ENCODE measurements around the gene SCARF2. TPM values are rescaled to one million over a fixed set of nuclear protein-coding genes. Genes with fewer than 3 reads are reported as not detected.
"Not testable (repeated sequence)": the region's sequence is repeated elsewhere in the genome, so short reads cannot be mapped to it uniquely, and the experiment has no call there.

The SCARF2 gene
- total RNA-seq, 1 donor from 2014 or later, result 47.2 TPM

GRCh38 chr22:20386972-20387371 lies 50.7 kb downstream of the SCARF2 start:
- Mint-ChIP-seq H3K4me1 (no peaks in the 10 kb centered on the region), H3K27ac (no peak overlapping the region), H3K9me3 (peaks cover 6% of the 10 kb centered on the region), H3K27me3 (ENCODE audit: low read depth) (peaks cover 24% of the 10 kb centered on the region), H3K36me3 (no peaks in the 10 kb centered on the region), H3K4me3 (no peak overlapping the region)
- TF ChIP-seq, protein P1, sequence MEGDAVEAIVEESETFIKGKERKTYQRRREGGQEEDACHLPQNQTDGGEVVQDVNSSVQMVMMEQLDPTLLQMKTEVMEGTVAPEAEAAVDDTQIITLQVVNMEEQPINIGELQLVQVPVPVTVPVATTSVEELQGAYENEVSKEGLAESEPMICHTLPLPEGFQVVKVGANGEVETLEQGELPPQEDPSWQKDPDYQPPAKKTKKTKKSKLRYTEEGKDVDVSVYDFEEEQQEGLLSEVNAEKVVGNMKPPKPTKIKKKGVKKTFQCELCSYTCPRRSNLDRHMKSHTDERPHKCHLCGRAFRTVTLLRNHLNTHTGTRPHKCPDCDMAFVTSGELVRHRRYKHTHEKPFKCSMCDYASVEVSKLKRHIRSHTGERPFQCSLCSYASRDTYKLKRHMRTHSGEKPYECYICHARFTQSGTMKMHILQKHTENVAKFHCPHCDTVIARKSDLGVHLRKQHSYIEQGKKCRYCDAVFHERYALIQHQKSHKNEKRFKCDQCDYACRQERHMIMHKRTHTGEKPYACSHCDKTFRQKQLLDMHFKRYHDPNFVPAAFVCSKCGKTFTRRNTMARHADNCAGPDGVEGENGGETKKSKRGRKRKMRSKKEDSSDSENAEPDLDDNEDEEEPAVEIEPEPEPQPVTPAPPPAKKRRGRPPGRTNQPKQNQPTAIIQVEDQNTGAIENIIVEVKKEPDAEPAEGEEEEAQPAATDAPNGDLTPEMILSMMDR (IDR thresholded peaks at IDR 0.05; ENCODE audit: unreplicated experiment), result no peak
- no peak for DNase-seq (ENCODE audit: low spot score in 2 of 2, unreplicated experiment in 2 of 2)

- Mint-ChIP-seq H3K9me3 (peaks cover 6% of the 10 kb centered on the region), H3K36me3 (no peaks in the 10 kb centered on the region), H3K27ac (no peak overlapping the region), H3K27me3 (ENCODE audit: low read depth) (peaks cover 24% of the 10 kb centered on the region), H3K4me1 (no peaks in the 10 kb centered on the region), H3K4me3 (no peak overlapping the region)
- no peak for DNase-seq (ENCODE audit: low spot score in 2 of 2, unreplicated experiment in 2 of 2)
- TF ChIP-seq, protein P1 (IDR thresholded peaks at IDR 0.05; ENCODE audit: unreplicated experiment), result no peak
These were observed 51.3 kb downstream of the SCARF2 start for GRCh38 chr22:20386336-20386735.

GRCh38 chr22:20384865-20385264 lies 52.8 kb downstream of the SCARF2 start:
- H3K4me1 Mint-ChIP-seq, result peaks cover 6% of the 10 kb centered on the region
- H3K27me3 Mint-ChIP-seq (ENCODE audit: low read depth), result peaks cover 24% of the 10 kb centered on the region
- H3K4me3 Mint-ChIP-seq, result no peak overlapping the region
- no peak for DNase-seq (ENCODE audit: low spot score in 2 of 2, unreplicated experiment in 2 of 2)
- TF ChIP-seq, protein P1 (IDR thresholded peaks at IDR 0.05; ENCODE audit: unreplicated experiment), result no peak
- H3K27ac Mint-ChIP-seq, result no peak overlapping the region
- H3K36me3 Mint-ChIP-seq, result no peaks in the 10 kb centered on the region
- peaks cover 6% of the 10 kb centered on the region for H3K9me3 Mint-ChIP-seq

- no peak for DNase-seq (ENCODE audit: low spot score in 2 of 2, unreplicated experiment in 2 of 2)
- H3K27me3 Mint-ChIP-seq (ENCODE audit: low read depth), result peaks cover 24% of the 10 kb centered on the region
- H3K9me3 Mint-ChIP-seq, result peaks cover 4% of the 10 kb centered on the region
- H3K4me3 Mint-ChIP-seq, result no peak overlapping the region
- H3K36me3 Mint-ChIP-seq, result no peaks in the 10 kb centered on the region
- no peak overlapping the region for H3K27ac Mint-ChIP-seq
- TF ChIP-seq, protein P1 (IDR thresholded peaks at IDR 0.05; ENCODE audit: unreplicated experiment), result no peak
- peaks cover 6% of the 10 kb centered on the region for H3K4me1 Mint-ChIP-seq
These were observed 53.5 kb downstream of the SCARF2 start for GRCh38 chr22:20384171-20384570.

GRCh38 chr22:20383538-20383937 lies 54.1 kb downstream of the SCARF2 start:
- peaks cover 24% of the 10 kb centered on the region for H3K27me3 Mint-ChIP-seq (ENCODE audit: low read depth)
- H3K36me3 Mint-ChIP-seq, result no peaks in the 10 kb centered on the region
- no peak for DNase-seq (ENCODE audit: low spot score in 2 of 2, unreplicated experiment in 2 of 2)
- H3K9me3 Mint-ChIP-seq, result no peaks in the 10 kb centered on the region
- TF ChIP-seq, protein P1 (IDR thresholded peaks at IDR 0.05; ENCODE audit: unreplicated experiment), result no peak
- H3K4me1 Mint-ChIP-seq, result peaks cover 6% of the 10 kb centered on the region
- no peak overlapping the region for H3K27ac Mint-ChIP-seq
- no peak overlapping the region for H3K4me3 Mint-ChIP-seq

DNA sequence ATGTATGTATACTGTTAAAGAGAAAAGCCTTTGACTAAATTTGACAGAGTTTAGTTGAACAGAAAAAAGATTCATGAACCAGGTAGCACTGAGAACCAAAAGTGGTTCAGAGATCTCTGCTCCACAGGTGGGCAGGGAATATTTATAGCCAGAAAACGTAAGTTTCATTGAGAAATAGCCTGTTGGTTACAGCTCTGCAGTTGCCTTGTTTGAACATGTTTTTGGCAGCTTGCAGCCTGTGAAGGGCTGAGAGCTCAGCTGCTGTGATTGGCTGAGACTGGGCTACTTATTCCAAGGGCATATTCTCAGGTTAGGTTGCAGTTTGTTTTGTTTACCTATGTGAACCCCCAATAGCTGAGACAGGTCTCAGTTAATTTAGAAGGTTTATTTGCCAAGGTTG lies 57.1 kb downstream of the SCARF2 start:
- Mint-ChIP-seq H3K27me3 (ENCODE audit: low read depth) (peaks cover 15% of the 10 kb centered on the region), H3K4me1 (peaks cover 6% of the 10 kb centered on the region), H3K4me3 (no peak overlapping the region), H3K9me3 (no peaks in the 10 kb centered on the region), H3K27ac (no peak overlapping the region), H3K36me3 (no peaks in the 10 kb centered on the region)
- DNase-seq (ENCODE audit: low spot score in 2 of 2, unreplicated experiment in 2 of 2), result no peak
- TF ChIP-seq, protein P1 (IDR thresholded peaks at IDR 0.05; ENCODE audit: unreplicated experiment), result no peak

DNA sequence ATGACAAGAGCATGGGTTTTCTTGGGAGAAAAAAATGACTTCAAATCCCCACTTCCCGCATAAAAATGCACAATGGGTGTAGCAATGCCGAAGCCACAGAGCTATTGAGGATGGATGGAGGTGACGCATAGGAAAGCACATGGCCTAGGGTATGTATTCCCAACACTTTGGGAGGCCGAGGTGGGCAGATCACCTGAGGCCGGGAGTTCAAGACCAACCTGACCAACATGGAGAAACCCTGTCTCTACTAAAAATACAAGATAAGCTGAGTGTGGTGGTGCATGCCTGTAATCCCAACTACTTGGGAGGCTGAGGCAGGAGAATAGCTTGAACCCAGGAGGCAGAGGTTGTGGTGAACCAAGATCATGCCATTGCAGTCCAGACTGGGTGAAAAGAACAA lies 58.9 kb downstream of the SCARF2 start:
- not testable (repeated sequence) for H3K27me3 Mint-ChIP-seq (ENCODE audit: low read depth); H3K27ac Mint-ChIP-seq; H3K4me3 Mint-ChIP-seq; DNase-seq (ENCODE audit: low spot score in 2 of 2, unreplicated experiment in 2 of 2); H3K36me3 Mint-ChIP-seq; H3K9me3 Mint-ChIP-seq; H3K4me1 Mint-ChIP-seq

Data from mesothelial cell of epicardium (in vitro differentiated cells).